ENCODE results near the gene IFT43.

Gene IFT43

DNA sequence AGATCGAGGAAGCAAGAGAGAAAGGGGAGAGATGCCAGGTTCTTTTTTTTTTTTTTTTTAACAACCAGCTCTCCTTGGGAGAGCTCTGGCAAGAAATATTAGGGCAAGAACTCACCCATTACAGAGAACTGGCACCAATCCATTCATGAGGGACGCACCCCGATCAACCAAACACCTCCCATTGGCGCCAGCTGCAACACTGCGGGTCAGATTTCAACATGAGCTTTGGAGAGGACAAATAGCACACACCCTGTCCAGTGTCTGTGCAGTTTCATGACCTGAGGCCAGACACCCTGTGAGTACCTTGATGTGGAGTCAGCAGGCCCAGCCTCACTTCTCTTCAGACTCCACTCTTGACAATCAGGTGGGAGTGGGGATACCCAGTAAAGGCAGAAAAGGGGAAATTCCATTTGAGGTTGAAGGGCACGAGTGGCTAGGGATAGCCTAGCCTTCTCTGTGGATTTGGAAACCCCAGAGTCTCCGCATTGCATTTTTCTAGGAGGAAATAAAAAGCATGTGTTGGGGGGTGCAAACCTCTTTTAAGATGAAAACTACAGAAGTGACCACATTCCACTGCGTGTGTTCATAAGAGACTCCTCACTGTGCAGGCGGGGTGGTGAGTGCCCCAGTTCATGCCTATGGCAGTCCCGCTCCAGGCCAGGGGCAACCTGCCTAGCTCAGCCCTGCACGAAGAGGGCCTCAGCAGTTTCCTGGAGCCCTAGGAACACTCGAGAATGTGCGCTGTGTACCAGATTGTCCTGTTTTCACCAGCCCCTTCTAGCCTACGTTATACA is 123.7 kb downstream of the IFT43 start:
- H2BK120ac ChIP-seq (ENCODE audit: low read depth, low read length), result no peak overlapping the region
- H3K56ac ChIP-seq (ENCODE audit: low read length), result no peak overlapping the region
- no peak overlapping the region for H2AK5ac ChIP-seq (ENCODE audit: low read length)
- no peaks in the 10 kb centered on the region for H3K27me3 ChIP-seq (ENCODE audit: insufficient read depth, low read length, poor library complexity)
- no peak overlapping the region for H2BK15ac ChIP-seq (replicated peaks; ENCODE audit: low read depth)
- no peak overlapping the region for H3K9ac ChIP-seq (ENCODE audit: low read length)
- H3K4me3 ChIP-seq (ENCODE audit: low read length), result no peak overlapping the region
- no peak overlapping the region for H3K18ac ChIP-seq (ENCODE audit: low read length)
- DNase-seq, result no peak
- no peak overlapping the region for H4K5ac ChIP-seq (ENCODE audit: low read length)
- H3K4ac ChIP-seq (ENCODE audit: low read depth, low read length), result no peak overlapping the region
- no peaks in the 10 kb centered on the region for H3K79me1 ChIP-seq (ENCODE audit: low read length)
- H3K4me1 ChIP-seq (ENCODE audit: control insufficient read depth, low read depth, low read length), result peaks cover 8% of the 10 kb centered on the region
- H4K8ac ChIP-seq (ENCODE audit: low read depth, low read length), result no peak overlapping the region
- H3K79me2 ChIP-seq (ENCODE audit: control insufficient read depth, insufficient read depth, low read length), result no peaks in the 10 kb centered on the region
- H2BK5ac ChIP-seq (ENCODE audit: low read length), result no peak overlapping the region
- no peak overlapping the region for H3K23ac ChIP-seq (ENCODE audit: low read length)
- no peak overlapping the region for H3K27ac ChIP-seq (ENCODE audit: low read depth, low read length)
- H3K4me2 ChIP-seq (ENCODE audit: low read length), result no peak overlapping the region
- WGBS (ENCODE audit: extremely low coverage, insufficient coverage, low lambda C conversion rate), result no CpG with 5 or more reads among the region's 14 CpGs
- H3K36me3 ChIP-seq (ENCODE audit: control insufficient read depth, insufficient read depth, low read length), result no peaks in the 10 kb centered on the region

DNA sequence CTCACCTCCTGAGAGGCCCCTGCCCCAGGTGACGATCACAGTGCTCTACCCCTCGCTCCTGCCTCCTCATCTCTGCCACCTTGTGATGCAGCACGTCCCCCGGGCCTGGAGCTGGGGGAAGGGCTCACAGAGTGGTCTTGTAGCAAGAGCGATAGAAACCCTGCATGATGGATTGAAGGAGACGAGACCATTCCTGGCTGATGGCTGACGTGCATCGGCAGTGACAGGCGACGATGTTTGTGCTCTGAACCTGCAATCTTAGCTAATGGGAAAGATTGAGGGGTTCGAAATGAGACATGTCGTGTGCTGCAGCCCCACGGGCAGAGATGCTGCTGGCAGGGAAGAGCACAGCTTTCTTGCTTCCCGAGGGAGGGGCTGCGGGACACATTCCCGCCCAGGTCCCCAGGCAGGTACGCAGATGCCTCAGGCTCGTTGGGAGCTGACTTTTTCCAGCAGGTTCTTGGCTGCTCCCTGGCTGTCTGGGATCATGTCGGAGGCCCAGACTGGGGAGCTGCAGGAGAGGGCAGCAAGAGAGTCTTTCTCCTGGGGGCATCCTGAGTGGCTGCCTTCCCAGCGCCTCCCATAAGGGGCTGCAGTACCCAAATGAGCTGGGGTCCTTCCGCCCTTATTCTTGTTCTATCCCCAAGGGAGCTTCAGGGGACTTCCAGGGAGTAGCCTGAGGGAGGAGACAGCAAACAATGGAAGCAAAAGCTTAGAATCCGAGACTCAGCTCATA is 127.5 kb downstream of the IFT43 start:
- Histone ChIP-seq H3K79me1 (ENCODE audit: low read length) (no peaks in the 10 kb centered on the region), H3K23ac (ENCODE audit: low read length) (no peak overlapping the region), H2AK5ac (ENCODE audit: low read length) (no peak overlapping the region), H2BK120ac (ENCODE audit: low read depth, low read length) (no peak overlapping the region), H2BK5ac (ENCODE audit: low read length) (no peak overlapping the region), H4K5ac (ENCODE audit: low read length) (no peak overlapping the region), H3K18ac (ENCODE audit: low read length) (no peak overlapping the region), H3K4me3 (ENCODE audit: low read length) (no peak overlapping the region), H2BK15ac (replicated peaks; ENCODE audit: low read depth) (no peak overlapping the region), H3K9ac (ENCODE audit: low read length) (no peak overlapping the region), H3K4me2 (ENCODE audit: low read length) (no peak overlapping the region), H4K8ac (ENCODE audit: low read depth, low read length) (no peak overlapping the region), H3K4me1 (ENCODE audit: control insufficient read depth, low read depth, low read length) (peaks cover 8% of the 10 kb centered on the region), H3K79me2 (ENCODE audit: control insufficient read depth, insufficient read depth, low read length) (no peaks in the 10 kb centered on the region), H3K27ac (ENCODE audit: low read depth, low read length) (no peak overlapping the region), H3K36me3 (ENCODE audit: control insufficient read depth, insufficient read depth, low read length) (no peaks in the 10 kb centered on the region), H3K27me3 (ENCODE audit: insufficient read depth, low read length, poor library complexity) (no peaks in the 10 kb centered on the region), H3K4ac (ENCODE audit: low read depth, low read length) (no peak overlapping the region), H3K56ac (ENCODE audit: low read length) (no peak overlapping the region)
- DNase-seq, result peak; percentile 79
- WGBS (ENCODE audit: extremely low coverage, insufficient coverage, low lambda C conversion rate), result no CpG with 5 or more reads among the region's 22 CpGs

DNA sequence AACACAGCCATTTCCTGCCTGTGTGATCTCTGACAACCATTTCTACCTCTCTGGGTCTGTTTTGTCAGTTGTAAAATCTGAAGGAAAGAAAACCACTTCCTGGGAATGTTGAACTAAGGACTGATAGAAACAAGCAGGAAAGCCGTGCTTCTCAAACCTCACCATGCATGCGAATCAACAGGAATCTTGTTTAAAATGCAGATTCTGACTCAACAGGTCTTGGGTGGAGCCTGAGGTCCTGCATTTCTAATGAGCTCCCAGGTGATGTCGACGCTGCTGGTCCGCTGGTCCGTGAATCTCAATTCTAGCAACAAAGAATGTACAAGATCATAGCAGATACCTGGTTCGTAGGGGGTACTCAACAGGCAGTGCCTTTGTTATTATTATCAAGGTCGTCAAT is 128.1 kb downstream of the IFT43 start:
- Histone ChIP-seq H3K79me2 (ENCODE audit: control insufficient read depth, insufficient read depth, low read length) (no peaks in the 10 kb centered on the region), H3K79me1 (ENCODE audit: low read length) (no peaks in the 10 kb centered on the region), H3K4me3 (ENCODE audit: low read length) (no peak overlapping the region), H3K56ac (ENCODE audit: low read length) (peak overlapping the region; percentile 51), H2BK5ac (ENCODE audit: low read length) (no peak overlapping the region), H3K9ac (ENCODE audit: low read length) (no peak overlapping the region), H3K4me1 (ENCODE audit: control insufficient read depth, low read depth, low read length) (peaks cover 8% of the 10 kb centered on the region), H2AK5ac (ENCODE audit: low read length) (no peak overlapping the region), H2BK120ac (ENCODE audit: low read depth, low read length) (no peak overlapping the region), H3K36me3 (ENCODE audit: control insufficient read depth, insufficient read depth, low read length) (no peaks in the 10 kb centered on the region), H3K4ac (ENCODE audit: low read depth, low read length) (no peak overlapping the region), H3K4me2 (ENCODE audit: low read length) (no peak overlapping the region), H3K27ac (ENCODE audit: low read depth, low read length) (no peak overlapping the region), H2BK15ac (replicated peaks; ENCODE audit: low read depth) (no peak overlapping the region), H4K5ac (ENCODE audit: low read length) (no peak overlapping the region), H4K8ac (ENCODE audit: low read depth, low read length) (no peak overlapping the region), H3K18ac (ENCODE audit: low read length) (no peak overlapping the region), H3K23ac (ENCODE audit: low read length) (no peak overlapping the region), H3K27me3 (ENCODE audit: insufficient read depth, low read length, poor library complexity) (no peaks in the 10 kb centered on the region)
- WGBS (ENCODE audit: extremely low coverage, insufficient coverage, low lambda C conversion rate), result no CpG with 5 or more reads among the region's 8 CpGs
- peak; percentile 54 for DNase-seq

DNA sequence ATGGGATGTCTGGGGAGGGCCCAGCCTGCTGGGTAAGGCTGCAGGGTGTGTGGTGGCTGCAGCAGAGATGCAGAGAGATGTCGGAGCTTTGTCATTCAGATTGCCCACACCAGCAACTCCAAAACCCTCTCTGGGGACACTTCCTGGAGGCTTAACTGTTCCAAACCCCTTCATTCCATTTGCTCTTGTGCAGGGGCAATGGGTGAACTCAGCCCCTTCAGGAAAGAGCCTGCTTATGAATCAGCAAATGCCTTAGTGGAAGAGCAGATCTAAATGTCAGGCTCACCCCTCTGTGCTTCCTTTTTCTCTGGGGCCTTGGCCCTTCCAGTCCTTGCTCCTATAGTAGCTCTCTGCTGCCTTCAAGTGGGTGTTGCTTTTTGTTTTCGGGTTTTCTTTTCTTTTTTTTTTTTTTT is 129.5 kb downstream of the IFT43 start:
- Histone ChIP-seq H3K56ac (ENCODE audit: low read length) (no peak overlapping the region), H3K4me1 (ENCODE audit: control insufficient read depth, low read depth, low read length) (peaks cover 8% of the 10 kb centered on the region), H2AK5ac (ENCODE audit: low read length) (no peak overlapping the region), H2BK120ac (ENCODE audit: low read depth, low read length) (no peak overlapping the region), H3K4ac (ENCODE audit: low read depth, low read length) (no peak overlapping the region), H3K4me3 (ENCODE audit: low read length) (no peak overlapping the region), H4K5ac (ENCODE audit: low read length) (no peak overlapping the region), H3K27ac (ENCODE audit: low read depth, low read length) (no peak overlapping the region), H3K9ac (ENCODE audit: low read length) (no peak overlapping the region), H4K8ac (ENCODE audit: low read depth, low read length) (no peak overlapping the region), H3K27me3 (ENCODE audit: insufficient read depth, low read length, poor library complexity) (no peaks in the 10 kb centered on the region), H3K4me2 (ENCODE audit: low read length) (no peak overlapping the region), H2BK5ac (ENCODE audit: low read length) (no peak overlapping the region), H3K36me3 (ENCODE audit: control insufficient read depth, insufficient read depth, low read length) (no peaks in the 10 kb centered on the region), H3K79me2 (ENCODE audit: control insufficient read depth, insufficient read depth, low read length) (no peaks in the 10 kb centered on the region), H3K23ac (ENCODE audit: low read length) (no peak overlapping the region), H2BK15ac (replicated peaks; ENCODE audit: low read depth) (no peak overlapping the region), H3K18ac (ENCODE audit: low read length) (no peak overlapping the region), H3K79me1 (ENCODE audit: low read length) (no peaks in the 10 kb centered on the region)
- no CpG with 5 or more reads among the region's 2 CpGs for WGBS (ENCODE audit: extremely low coverage, insufficient coverage, low lambda C conversion rate)
- DNase-seq, result peak; percentile 51

DNA sequence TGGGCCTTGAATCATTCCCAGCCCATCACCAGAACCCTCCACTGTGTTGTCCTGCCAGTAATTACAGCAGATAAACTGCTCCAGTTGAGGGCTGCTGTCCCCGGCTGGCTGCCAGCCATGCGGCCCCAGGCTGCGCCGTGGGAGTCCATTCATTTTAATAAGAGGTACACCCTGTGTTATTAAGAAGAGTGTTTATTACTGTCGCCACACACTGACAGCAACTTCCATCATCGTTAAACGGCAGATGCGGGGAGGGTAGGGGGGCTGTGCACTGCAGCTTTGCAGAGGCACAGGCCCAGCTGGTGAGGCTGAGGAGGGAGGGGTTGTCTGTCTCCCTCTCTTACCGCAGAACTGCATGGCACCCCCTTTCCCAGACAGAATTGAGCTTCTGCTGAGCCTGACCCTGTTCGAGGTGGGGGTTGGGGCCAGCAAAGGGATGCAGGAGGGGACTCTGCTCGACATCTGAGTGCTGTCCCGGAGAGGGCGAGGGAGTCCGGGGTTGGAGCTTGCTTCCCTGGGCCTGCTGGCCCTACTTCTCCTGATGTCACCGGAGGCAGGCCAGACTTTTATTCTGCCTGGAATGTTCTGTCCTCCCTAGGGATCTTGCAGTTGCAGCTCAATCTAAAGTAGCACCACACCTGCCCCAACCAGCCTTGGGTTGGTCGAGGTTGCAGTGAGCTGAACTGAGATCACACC is 132.4 kb downstream of the IFT43 start:
- H4K8ac ChIP-seq (ENCODE audit: low read depth, low read length), result no peak overlapping the region
- no peak overlapping the region for H3K4me3 ChIP-seq (ENCODE audit: low read length)
- H2BK5ac ChIP-seq (ENCODE audit: low read length), result no peak overlapping the region
- H3K4me2 ChIP-seq (ENCODE audit: low read length), result no peak overlapping the region
- H3K18ac ChIP-seq (ENCODE audit: low read length), result no peak overlapping the region
- H3K79me2 ChIP-seq (ENCODE audit: control insufficient read depth, insufficient read depth, low read length), result no peaks in the 10 kb centered on the region
- no peak overlapping the region for H3K9ac ChIP-seq (ENCODE audit: low read length)
- no peaks in the 10 kb centered on the region for H3K79me1 ChIP-seq (ENCODE audit: low read length)
- no peaks in the 10 kb centered on the region for H3K27me3 ChIP-seq (ENCODE audit: insufficient read depth, low read length, poor library complexity)
- H3K56ac ChIP-seq (ENCODE audit: low read length), result no peak overlapping the region
- no peaks in the 10 kb centered on the region for H3K36me3 ChIP-seq (ENCODE audit: control insufficient read depth, insufficient read depth, low read length)
- H2BK15ac ChIP-seq (replicated peaks; ENCODE audit: low read depth), result no peak overlapping the region
- H3K27ac ChIP-seq (ENCODE audit: low read depth, low read length), result no peak overlapping the region
- no peak for DNase-seq
- WGBS (ENCODE audit: extremely low coverage, insufficient coverage, low lambda C conversion rate), result no CpG with 5 or more reads among the region's 16 CpGs
- peaks cover 8% of the 10 kb centered on the region for H3K4me1 ChIP-seq (ENCODE audit: control insufficient read depth, low read depth, low read length)
- H4K5ac ChIP-seq (ENCODE audit: low read length), result no peak overlapping the region
- no peak overlapping the region for H2AK5ac ChIP-seq (ENCODE audit: low read length)
- H3K23ac ChIP-seq (ENCODE audit: low read length), result no peak overlapping the region
- H3K4ac ChIP-seq (ENCODE audit: low read depth, low read length), result no peak overlapping the region
- H2BK120ac ChIP-seq (ENCODE audit: low read depth, low read length), result no peak overlapping the region
